Measurements from ENCODE around the gene AKAP6.

The AKAP6 gene

GRCh38 chr14:32426586-32427388 lies 97.7 kb downstream of the AKAP6 start:
- no peak for TF ChIP-seq CTCF (IDR thresholded peaks at IDR 0.05)

GRCh38 chr14:32427726-32428528 lies 98.8 kb downstream of the AKAP6 start:
- TF ChIP-seq CTCF (IDR thresholded peaks at IDR 0.05) = no peak

DNA sequence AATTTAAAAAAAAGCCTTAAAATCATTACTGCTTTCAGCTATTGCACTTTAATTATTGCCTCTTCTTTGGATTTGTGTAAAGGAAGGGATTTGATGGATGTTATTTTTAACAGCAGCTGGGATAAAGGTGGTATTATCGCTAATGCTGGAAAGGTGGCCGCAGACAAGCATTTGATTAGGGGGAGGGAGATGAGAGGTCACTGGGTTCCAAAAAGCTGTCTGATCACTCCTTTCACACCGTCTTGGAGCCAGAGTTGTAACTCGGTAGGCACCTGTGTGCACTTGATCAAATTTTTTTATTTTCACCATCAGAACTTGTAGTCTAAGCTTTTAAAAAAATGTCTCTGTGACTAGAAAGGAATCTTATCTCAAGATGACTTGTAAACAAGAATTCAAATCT lies 99.8 kb downstream of the AKAP6 start:
- TF ChIP-seq CTCF (IDR thresholded peaks at IDR 0.05) = no peak

DNA sequence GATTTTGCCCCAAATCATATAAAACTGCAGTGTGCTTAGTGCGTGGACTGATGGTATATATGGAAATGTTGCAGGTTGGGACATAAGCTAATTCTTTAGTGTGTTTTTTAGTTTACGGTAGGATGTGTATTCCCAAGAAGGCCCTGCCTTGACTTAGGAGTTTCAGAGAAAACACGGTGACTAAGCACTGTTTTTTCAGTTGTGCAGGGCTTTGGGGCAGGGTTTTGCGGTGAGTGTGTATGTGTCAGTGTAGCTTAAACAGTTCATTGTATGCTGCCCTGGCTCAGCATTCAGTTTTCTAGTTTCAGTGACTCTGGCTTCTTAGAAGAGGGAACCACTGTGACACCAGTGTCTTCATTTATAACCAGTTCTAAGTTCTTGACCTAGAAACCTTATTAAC lies 101.2 kb downstream of the AKAP6 start:
- TF ChIP-seq CTCF (IDR thresholded peaks at IDR 0.05) = no peak

DNA sequence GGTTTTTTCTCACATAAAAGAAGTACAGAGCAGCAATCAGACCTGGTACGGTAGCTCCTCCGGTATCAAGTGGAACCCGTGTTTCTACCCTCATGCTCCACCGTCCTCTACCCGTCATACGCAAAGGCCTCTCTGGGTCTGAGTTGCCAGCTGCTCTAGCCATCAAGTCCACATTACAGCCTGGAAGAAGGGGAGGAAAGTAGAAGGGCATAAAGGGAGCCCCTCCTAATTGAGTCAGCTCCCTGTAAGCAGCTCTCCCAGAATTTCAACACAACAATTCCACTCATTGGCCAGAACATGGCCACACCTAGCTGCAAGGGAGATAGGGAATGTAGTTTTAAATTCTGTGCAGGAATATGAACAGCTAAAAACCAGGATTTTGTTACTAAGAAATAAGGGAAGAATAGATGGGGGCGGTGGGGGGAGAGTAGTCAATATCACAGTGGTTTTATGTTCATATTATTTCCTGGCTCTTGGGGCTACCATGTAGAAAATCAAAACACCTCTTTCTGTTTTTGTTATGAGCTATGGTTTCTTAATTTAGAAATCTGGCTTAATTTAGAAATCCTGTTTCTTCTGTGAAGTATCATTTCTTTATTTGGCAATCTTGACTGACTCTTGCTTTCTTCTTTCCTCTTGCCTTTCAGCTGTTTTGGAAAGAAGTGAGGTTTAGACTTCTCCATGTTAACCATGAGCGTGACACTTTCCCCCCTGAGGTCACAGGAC lies 103.9 kb downstream of the AKAP6 start:
- TF ChIP-seq CTCF (IDR thresholded peaks at IDR 0.05) = no peak

DNA sequence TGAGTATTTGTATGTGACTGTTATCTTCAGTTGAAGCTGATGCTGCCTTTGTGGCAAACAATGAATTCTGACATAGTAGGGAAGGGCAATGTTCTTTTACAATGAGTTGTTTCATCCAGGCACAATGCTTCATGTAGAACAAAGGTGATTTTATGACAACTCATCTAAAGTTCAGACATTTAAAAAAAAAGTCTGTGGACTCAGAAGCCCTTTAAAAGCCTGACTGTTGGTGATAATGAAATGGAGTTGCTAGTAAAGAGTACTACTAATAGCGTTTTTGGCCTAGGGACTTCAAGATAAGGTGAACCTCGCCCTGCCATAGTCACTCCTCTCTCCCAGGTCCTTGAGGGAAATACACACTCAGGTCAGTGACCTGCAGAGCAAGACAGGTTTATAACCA lies 105.1 kb downstream of the AKAP6 start:
- no peak for TF ChIP-seq CTCF (IDR thresholded peaks at IDR 0.05)

GRCh38 chr14:32434880-32435279 lies 105.8 kb downstream of the AKAP6 start:
- no peak for TF ChIP-seq CTCF (IDR thresholded peaks at IDR 0.05)
